ENCODE data around the gene MICOS13. TPM values are rescaled to one million over a fixed set of nuclear protein-coding genes. Genes with fewer than 3 reads are reported as not detected.

MICOS13 gene
- total and polyA plus RNA-seq, 10 of the 15 experiments (the other 5 are each of a cell fraction or from before 2014, with no cell fraction given): 9.4 to 211 (median 51.3) TPM

DNA sequence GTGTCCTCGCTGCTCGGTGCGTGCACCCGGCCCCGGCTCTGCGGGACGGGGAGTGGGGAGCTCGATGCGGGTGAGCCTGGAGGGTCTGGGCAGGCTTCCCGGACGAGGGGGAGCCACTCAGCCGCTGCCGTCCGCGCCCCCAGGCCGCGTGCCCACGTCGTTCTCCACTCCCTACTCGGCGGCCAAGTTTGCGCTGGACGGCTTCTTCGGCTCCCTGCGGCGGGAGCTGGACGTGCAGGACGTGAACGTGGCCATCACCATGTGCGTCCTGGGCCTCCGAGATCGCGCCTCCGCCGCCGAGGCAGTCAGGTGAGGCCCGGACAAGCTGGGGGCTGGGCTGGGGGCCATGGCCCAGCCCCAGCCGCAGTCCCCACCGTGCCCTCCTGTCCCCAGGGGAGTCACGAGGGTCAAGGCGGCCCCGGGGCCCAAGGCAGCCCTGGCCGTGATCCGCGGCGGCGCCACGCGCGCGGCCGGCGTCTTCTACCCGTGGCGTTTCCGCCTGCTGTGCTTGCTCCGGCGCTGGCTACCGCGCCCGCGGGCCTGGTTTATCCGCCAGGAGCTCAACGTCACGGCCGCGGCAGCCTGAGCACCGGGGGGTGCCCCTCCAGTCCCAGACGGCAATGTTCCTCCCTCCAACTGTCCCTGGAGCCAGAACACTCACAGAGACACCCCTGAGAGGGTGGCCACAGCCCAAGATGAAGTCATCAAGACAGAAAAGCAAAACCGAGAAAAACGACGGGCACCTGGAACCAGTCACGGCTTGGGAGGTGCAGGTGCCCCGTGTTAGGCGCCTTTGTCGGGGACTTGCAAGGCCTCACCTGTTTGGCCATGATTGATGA, 7.3 kb upstream of the MICOS13 start:
- ChIA-PET RAD21 (ENCODE audit: unreplicated experiment) (interaction anchor here (1.0 to 2.1 kb wide), 4 partner anchors 33 to 140 kb away, joined by 3 to 12 read pairs (median 4); partner anchors contain the start of genes CATSPERD, LONP1, SAFB and SAFB2), SMC1A (ENCODE audit: uncharacterized antibody, unreplicated experiment) (interaction anchor here (1.0 to 1.2 kb wide), 3 partner anchors 11 to 65 kb away, joined by 4 to 5 read pairs (median 4); partner anchors contain the start of genes CATSPERD, SAFB and SAFB2), POLR2A (interaction anchor here (0.7 to 2.1 kb wide), 5 partner anchors 21 to 64 kb away, joined by 3 to 11 read pairs (median 5); partner anchors contain the start of genes CATSPERD, LONP1, SAFB and SAFB2), CTCF (interaction anchor here (0.6 to 2.9 kb wide), 17 partner anchors 11 to 556 kb away, joined by 3 to 21 read pairs (median 4); partner anchors contain the start of genes CATSPERD, LONP1, SAFB and SAFB2)
- Histone ChIP-seq H3K36me3 (ENCODE audit: control insufficient read depth in 2 of 2, insufficient read depth in 2 of 2, low read length in 1 of 2) (peaks cover under 1 to 11% of the 10 kb centered on the region in 2 experiments; a peak in 2 of 4 replicates), H3K9ac (ENCODE audit: control insufficient read depth, insufficient read depth, low read length) (no peak overlapping the region), H3K4me3 (no peak overlapping the region), H3K27me3 (replicated peaks in 1 of 2; ENCODE audit: control insufficient read depth in 2 of 2, insufficient read depth in 2 of 2, low read length in 1 of 2) (no peaks in the 10 kb centered on the region), H3K27ac (ENCODE audit: control insufficient read depth, insufficient read depth) (no peak overlapping the region), H3K4me2 (ENCODE audit: control insufficient read depth, insufficient read depth) (peak overlapping the region; percentile 63), H4K20me1 (ENCODE audit: control insufficient read depth, insufficient read depth) (no peaks in the 10 kb centered on the region; the same call in 1 of the 2 replicates), H2AFZ (ENCODE audit: control insufficient read depth, low read depth, low read length) (peak overlapping the region; percentile 56), H3K9me3 (replicated peaks; ENCODE audit: control insufficient read depth, insufficient read depth, low read length) (no peaks in the 10 kb centered on the region; the same call in 2 of the 3 replicates), H3K4me1 (ENCODE audit: control insufficient read depth, insufficient read depth, low read length) (peaks cover 3% of the 10 kb centered on the region; the same call in 1 of the 2 replicates), H3K79me2 (ENCODE audit: control insufficient read depth, insufficient read depth, low read length) (peaks cover 28% of the 10 kb centered on the region)
- BruUV-seq (replicated peaks): no TSS peak
- FAIRE-seq (no peak), ATAC-seq (no peak), DNase-seq (ENCODE audit: low read depth, low spot score) (no peak)
- 65% methylated on average over 54 of the region's 76 CpGs for WGBS (ENCODE audit: insufficient coverage, insufficient replicate concordance, low lambda C conversion rate, missing lambda C conversion rate)
- peak; percentile 71 for TF ChIP-seq IKZF1 (conservative IDR thresholded peaks at IDR 0.05)
- no peak for TF ChIP-seq SP1 (IDR thresholded peaks at IDR 0.05; ENCODE audit: low read depth, low read length)
- TF ChIP-seq DPF2 (IDR thresholded peaks at IDR 0.05): peak; percentile 33; the same call in 1 of the 2 replicates
- TF ChIP-seq, protein P1, sequence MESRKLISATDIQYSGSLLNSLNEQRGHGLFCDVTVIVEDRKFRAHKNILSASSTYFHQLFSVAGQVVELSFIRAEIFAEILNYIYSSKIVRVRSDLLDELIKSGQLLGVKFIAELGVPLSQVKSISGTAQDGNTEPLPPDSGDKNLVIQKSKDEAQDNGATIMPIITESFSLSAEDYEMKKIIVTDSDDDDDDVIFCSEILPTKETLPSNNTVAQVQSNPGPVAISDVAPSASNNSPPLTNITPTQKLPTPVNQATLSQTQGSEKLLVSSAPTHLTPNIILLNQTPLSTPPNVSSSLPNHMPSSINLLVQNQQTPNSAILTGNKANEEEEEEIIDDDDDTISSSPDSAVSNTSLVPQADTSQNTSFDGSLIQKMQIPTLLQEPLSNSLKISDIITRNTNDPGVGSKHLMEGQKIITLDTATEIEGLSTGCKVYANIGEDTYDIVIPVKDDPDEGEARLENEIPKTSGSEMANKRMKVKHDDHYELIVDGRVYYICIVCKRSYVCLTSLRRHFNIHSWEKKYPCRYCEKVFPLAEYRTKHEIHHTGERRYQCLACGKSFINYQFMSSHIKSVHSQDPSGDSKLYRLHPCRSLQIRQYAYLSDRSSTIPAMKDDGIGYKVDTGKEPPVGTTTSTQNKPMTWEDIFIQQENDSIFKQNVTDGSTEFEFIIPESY (IDR thresholded peaks at IDR 0.05): peak; percentile 97
- TF ChIP-seq LARP7 (IDR thresholded peaks at IDR 0.05): peak; percentile 66; the same call in 1 of the 2 replicates
- TF ChIP-seq, protein P2, sequence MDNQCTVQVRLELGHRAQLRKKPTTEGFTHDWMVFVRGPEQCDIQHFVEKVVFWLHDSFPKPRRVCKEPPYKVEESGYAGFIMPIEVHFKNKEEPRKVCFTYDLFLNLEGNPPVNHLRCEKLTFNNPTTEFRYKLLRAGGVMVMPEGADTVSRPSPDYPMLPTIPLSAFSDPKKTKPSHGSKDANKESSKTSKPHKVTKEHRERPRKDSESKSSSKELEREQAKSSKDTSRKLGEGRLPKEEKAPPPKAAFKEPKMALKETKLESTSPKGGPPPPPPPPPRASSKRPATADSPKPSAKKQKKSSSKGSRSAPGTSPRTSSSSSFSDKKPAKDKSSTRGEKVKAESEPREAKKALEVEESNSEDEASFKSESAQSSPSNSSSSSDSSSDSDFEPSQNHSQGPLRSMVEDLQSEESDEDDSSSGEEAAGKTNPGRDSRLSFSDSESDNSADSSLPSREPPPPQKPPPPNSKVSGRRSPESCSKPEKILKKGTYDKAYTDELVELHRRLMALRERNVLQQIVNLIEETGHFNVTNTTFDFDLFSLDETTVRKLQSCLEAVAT (IDR thresholded peaks at IDR 0.05): 0 out of 2 replicates have a peak, but pooled peaks have one; percentile 23
- no peak for TF ChIP-seq CEBPB (IDR thresholded peaks at IDR 0.05; ENCODE audit: borderline replicate concordance in 1 of 2, low read depth in 2 of 2, low read length in 2 of 2)
- peak; percentile 93 for TF ChIP-seq SMARCA5 (IDR thresholded peaks at IDR 0.05)
- 0 out of 2 replicates have a peak, but pooled peaks have one; percentile 63 for TF ChIP-seq GATAD2B (conservative IDR thresholded peaks at IDR 0.05; ENCODE audit: low read depth)
- peak; percentile 47; the same call in 1 of the 2 replicates for TF ChIP-seq ZNF217 (IDR thresholded peaks at IDR 0.05)
- TF ChIP-seq MYC (IDR thresholded peaks at IDR 0.05; ENCODE audit: insufficient read depth, insufficient read length, insufficient replicate concordance, low read length, severe bottlenecking): no peak
- TF ChIP-seq, protein P3, sequence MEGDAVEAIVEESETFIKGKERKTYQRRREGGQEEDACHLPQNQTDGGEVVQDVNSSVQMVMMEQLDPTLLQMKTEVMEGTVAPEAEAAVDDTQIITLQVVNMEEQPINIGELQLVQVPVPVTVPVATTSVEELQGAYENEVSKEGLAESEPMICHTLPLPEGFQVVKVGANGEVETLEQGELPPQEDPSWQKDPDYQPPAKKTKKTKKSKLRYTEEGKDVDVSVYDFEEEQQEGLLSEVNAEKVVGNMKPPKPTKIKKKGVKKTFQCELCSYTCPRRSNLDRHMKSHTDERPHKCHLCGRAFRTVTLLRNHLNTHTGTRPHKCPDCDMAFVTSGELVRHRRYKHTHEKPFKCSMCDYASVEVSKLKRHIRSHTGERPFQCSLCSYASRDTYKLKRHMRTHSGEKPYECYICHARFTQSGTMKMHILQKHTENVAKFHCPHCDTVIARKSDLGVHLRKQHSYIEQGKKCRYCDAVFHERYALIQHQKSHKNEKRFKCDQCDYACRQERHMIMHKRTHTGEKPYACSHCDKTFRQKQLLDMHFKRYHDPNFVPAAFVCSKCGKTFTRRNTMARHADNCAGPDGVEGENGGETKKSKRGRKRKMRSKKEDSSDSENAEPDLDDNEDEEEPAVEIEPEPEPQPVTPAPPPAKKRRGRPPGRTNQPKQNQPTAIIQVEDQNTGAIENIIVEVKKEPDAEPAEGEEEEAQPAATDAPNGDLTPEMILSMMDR (IDR thresholded peaks at IDR 0.05 in 2 of 3, conservative IDR thresholded peaks at IDR 0.05 in 1 of 3; ENCODE audit: control insufficient read depth in 2 of 3, extremely low read depth in 1 of 3, insufficient read depth in 1 of 3, low read depth in 3 of 3, low read length in 3 of 3): 0 out of 6 replicates have a peak, but pooled peaks of 1 of the 3 experiments have one; percentile 8
- intact Hi-C loops (cut with micrococcal nuclease; ENCODE audit: unreplicated experiment): loop anchor here (5.0 kb wide), 1 partner anchor 65 kb away; the partner anchor contains the start of genes SAFB and SAFB2
- in situ Hi-C loops (cut with MboI): loop anchor here (10.0 kb wide), 1 partner anchor 1443 kb away; the partner anchor contains the start of gene YJU2

Measured in GM12878 (cell line).